Parathyroid adenoma (tissue), 2 donors: ENCODE results near the gene TIAM2.

Experiments used
- H2AFZ ChIP-seq: fragments of 300-600 bp; sonication (generic); one replicate; pipeline ENCODE4 v1.7.0; 2017; ENCODE audit warnings: antibody characterized with exemption, mild to moderate bottlenecking
- H3K27ac ChIP-seq: fragments of 300-600 bp; sonication (generic); one replicate; pipeline ENCODE4 v1.7.0; 2017
- H3K27me3 ChIP-seq: fragments of 300-600 bp; sonication (generic); one replicate; pipeline ENCODE4 v1.7.0; 2017; ENCODE audit warnings: low read length; ENCODE audit not compliant: control insufficient read depth, insufficient read depth
- H3K36me3 ChIP-seq: fragments of 300-600 bp; sonication (generic); one replicate; pipeline ENCODE4 v1.7.0; 2017; ENCODE audit warnings: low read length; ENCODE audit not compliant: control insufficient read depth, insufficient read depth
- H3K4me1 ChIP-seq: fragments of 300-600 bp; sonication (generic); one replicate; pipeline ENCODE4 v1.7.0; 2017; ENCODE audit warnings: control low read depth
- H3K4me2 ChIP-seq: fragments of 300-600 bp; sonication (generic); one replicate; pipeline ENCODE4 v1.7.0; 2017; ENCODE audit warnings: low read length
- H3K4me3 ChIP-seq: fragments of 300-600 bp; sonication (generic); one replicate; pipeline ENCODE4 v1.7.0; 2017; ENCODE audit warnings: low read depth, low read length
- H3K79me2 ChIP-seq: fragments of 300-600 bp; sonication (generic); one replicate; pipeline ENCODE4 v1.7.0; 2017; ENCODE audit warnings: control low read depth
- H3K9ac ChIP-seq: fragments of 300-600 bp; sonication (generic); one replicate; pipeline ENCODE4 v1.7.0; 2017; ENCODE audit warnings: mild to moderate bottlenecking
- H3K9me3 ChIP-seq: fragments of 300-600 bp; sonication (generic); one replicate; pipeline ENCODE4 v1.7.0; 2017; ENCODE audit warnings: low read length; ENCODE audit not compliant: control insufficient read depth
- TF ChIP-seq, protein P1 (sequence below): fragments of 300-600 bp; sonication (generic); IDR thresholded peaks from one replicate; pipeline ENCODE4 v1.7.0; 2017; ENCODE audit warnings: antibody characterized with exemption, mild to moderate bottlenecking
- donor health status: primary hyperparathyroidism.

TIAM2 gene

DNA sequence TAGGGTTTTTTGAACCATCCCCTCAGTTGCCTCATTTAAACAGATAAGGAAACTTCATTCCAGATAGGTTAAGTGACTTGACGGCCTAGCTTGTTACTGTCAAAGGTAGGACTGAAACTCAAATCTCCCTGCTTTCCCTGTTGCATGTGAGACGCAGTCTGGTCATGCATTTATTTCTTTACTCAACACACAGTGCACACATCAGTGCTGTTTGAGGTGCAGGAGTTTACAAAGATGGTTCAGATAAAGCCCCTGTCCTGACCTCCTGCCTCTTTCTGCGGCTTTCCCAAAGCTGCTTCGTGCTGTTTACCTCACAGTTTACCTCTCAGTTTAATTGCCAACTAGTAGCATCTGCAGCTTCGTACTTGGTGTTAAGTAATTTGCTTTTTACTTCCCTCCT, 26.6 kb downstream of the TIAM2 start:
- Histone ChIP-seq H3K4me1 (no peaks in the 10 kb centered on the region), H3K9ac (no peak overlapping the region), H2AFZ (no peak overlapping the region), H3K4me2 (no peak overlapping the region), H3K79me2 (no peaks in the 10 kb centered on the region), H3K27ac (no peak overlapping the region), H3K9me3 (no peaks in the 10 kb centered on the region), H3K36me3 (no peaks in the 10 kb centered on the region), H3K4me3 (no peak overlapping the region), H3K27me3 (no peaks in the 10 kb centered on the region)
- TF ChIP-seq, protein P1, sequence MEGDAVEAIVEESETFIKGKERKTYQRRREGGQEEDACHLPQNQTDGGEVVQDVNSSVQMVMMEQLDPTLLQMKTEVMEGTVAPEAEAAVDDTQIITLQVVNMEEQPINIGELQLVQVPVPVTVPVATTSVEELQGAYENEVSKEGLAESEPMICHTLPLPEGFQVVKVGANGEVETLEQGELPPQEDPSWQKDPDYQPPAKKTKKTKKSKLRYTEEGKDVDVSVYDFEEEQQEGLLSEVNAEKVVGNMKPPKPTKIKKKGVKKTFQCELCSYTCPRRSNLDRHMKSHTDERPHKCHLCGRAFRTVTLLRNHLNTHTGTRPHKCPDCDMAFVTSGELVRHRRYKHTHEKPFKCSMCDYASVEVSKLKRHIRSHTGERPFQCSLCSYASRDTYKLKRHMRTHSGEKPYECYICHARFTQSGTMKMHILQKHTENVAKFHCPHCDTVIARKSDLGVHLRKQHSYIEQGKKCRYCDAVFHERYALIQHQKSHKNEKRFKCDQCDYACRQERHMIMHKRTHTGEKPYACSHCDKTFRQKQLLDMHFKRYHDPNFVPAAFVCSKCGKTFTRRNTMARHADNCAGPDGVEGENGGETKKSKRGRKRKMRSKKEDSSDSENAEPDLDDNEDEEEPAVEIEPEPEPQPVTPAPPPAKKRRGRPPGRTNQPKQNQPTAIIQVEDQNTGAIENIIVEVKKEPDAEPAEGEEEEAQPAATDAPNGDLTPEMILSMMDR, result no peak

DNA sequence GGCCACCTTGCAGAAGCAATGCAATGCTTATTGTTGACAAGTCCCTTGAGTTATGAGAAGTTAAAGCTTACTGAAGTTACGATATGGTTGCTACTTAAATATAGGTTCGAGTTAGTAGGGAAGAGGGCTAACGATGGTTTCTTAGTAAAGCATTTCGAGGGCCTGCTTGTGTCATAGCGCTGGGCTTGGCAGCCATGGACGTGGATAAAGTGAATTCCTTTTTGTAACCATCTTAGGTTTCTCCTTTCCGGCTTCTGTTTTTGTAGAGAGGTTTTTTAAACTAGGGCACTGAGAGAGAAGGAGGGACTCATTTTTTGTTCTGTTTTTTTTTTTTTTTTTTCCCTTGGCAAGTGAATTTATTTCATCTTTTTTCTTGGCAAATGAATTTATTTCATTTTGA, 27.6 kb downstream of the TIAM2 start:
- Histone ChIP-seq H3K79me2 (no peaks in the 10 kb centered on the region), H2AFZ (no peak overlapping the region), H3K27ac (no peak overlapping the region), H3K4me2 (no peak overlapping the region), H3K9me3 (no peaks in the 10 kb centered on the region), H3K4me3 (no peak overlapping the region), H3K36me3 (no peaks in the 10 kb centered on the region), H3K27me3 (no peaks in the 10 kb centered on the region), H3K9ac (no peak overlapping the region), H3K4me1 (no peaks in the 10 kb centered on the region)
- TF ChIP-seq, protein P1, result no peak

DNA sequence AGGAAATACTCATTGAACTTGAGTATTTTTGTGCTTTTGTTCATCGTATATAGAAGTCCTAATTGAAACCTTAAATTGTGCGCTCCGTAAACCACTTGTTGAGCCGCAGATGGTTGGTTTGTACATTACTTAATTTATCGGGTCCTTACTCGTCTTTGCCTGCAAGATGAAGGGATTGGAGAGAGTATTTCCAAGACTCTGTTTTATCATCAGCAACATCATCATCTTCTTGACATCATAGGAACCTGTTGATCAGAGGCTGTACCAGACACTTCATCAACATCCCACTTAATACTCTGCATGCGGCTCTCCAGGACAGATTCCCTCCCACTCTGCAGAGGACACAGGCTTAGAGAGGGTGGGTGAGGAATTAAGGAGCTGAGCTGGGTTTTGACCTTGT, 28.6 kb downstream of the TIAM2 start:
- Histone ChIP-seq H3K27ac (no peak overlapping the region), H3K9ac (no peak overlapping the region), H3K4me1 (no peaks in the 10 kb centered on the region), H3K79me2 (no peaks in the 10 kb centered on the region), H3K4me2 (no peak overlapping the region), H3K27me3 (no peaks in the 10 kb centered on the region), H3K36me3 (no peaks in the 10 kb centered on the region), H3K9me3 (no peaks in the 10 kb centered on the region), H3K4me3 (no peak overlapping the region), H2AFZ (no peak overlapping the region)
- TF ChIP-seq, protein P1, result no peak

DNA sequence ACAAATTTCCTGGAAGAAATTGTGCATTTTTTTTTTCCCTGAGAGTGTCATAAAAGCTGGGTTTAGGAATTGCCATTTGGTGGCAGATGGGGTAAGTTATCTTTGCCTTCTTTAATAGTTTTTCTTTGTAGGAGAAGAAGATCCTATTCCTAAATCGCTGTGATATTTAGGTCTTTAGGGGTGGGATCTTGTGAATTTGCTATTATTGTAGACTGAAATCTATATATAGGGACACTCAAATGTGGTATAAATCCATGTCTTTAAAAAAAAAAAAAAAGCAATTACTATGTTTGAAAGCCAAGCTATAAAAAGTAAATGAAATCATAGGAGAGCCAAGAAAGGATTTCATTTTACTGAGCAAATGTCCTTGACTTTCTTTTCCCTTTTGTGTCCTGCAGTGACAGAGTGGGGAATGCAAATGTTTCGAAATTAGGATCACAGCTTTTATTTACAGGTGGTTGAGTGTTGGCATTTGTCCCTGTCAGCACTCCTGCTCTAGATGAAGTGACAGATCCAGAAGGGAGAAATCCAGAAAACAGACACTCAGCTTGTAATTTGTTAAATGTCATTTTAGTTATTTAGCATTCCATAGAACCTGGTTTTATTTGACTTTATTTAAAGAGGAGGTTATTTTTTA, 29.4 kb downstream of the TIAM2 start:
- TF ChIP-seq, protein P1, result no peak

DNA sequence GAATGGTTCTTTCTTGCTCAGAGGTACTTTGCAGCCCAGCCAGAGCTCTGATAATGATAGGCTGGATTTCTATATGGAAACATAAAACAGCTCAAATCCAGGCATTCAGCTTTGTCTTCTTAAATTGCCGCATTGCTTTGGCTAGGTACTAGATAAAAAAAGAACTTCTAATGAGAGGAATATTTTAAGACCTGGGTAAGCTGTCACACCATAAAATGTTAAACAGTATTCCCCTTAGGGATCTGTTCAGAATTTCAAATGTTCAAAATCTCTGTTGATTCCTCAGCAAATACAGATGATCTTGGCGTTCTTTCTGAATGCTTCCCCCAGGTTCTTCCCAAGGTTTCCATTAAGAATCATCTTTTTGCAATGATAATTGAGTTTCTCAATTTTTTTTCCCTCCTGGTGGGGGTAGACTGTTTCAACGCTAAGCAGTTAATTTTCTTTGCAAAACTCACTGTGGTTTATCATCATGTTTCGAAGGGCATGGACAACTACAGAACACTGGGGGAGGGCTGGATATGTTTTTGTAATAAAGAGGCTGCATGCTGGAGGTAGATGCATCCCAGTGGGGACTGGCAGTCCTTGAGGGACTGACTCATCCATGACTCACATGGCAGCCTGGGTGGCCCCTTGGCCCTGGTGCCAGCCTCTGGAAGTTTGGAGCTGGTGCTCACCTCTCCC, 31.0 kb downstream of the TIAM2 start:
- no peak overlapping the region for H3K9ac ChIP-seq
- H3K9me3 ChIP-seq, result no peaks in the 10 kb centered on the region
- no peaks in the 10 kb centered on the region for H3K36me3 ChIP-seq
- no peaks in the 10 kb centered on the region for H3K4me1 ChIP-seq
- no peaks in the 10 kb centered on the region for H3K27me3 ChIP-seq
- H3K27ac ChIP-seq, result no peak overlapping the region
- H2AFZ ChIP-seq, result no peak overlapping the region
- no peak overlapping the region for H3K4me3 ChIP-seq
- no peak overlapping the region for H3K4me2 ChIP-seq
- TF ChIP-seq, protein P1, result no peak
- H3K79me2 ChIP-seq, result no peaks in the 10 kb centered on the region

More for the DNA sequence above, 29.4 kb downstream of the TIAM2 start:
- Histone ChIP-seq H3K9ac (no peak overlapping the region), H3K4me1 (no peaks in the 10 kb centered on the region), H3K79me2 (no peaks in the 10 kb centered on the region), H3K9me3 (no peaks in the 10 kb centered on the region), H3K27me3 (no peaks in the 10 kb centered on the region), H3K4me2 (no peak overlapping the region), H2AFZ (no peak overlapping the region), H3K36me3 (no peaks in the 10 kb centered on the region), H3K27ac (no peak overlapping the region), H3K4me3 (no peak overlapping the region)
